Amygdala (tissue), 56 donors: ENCODE measurements around the gene RECK.
"Not testable (repeated sequence)": the region's sequence is repeated elsewhere in the genome, so short reads cannot be mapped to it uniquely, and the experiment has no call there.

Experiments
- DNase-seq, 56 donors: peaks; one replicate each; lab custom pipeline; 2025; lab: John Stamatoyannopoulos, UW

RECK gene

GRCh38 chr9:36150574-36151315 lies 114.0 kb downstream of the RECK start:
- peak in 12 of 56 donors; percentile 11 to 38 (median 21) for DNase-seq

DNA sequence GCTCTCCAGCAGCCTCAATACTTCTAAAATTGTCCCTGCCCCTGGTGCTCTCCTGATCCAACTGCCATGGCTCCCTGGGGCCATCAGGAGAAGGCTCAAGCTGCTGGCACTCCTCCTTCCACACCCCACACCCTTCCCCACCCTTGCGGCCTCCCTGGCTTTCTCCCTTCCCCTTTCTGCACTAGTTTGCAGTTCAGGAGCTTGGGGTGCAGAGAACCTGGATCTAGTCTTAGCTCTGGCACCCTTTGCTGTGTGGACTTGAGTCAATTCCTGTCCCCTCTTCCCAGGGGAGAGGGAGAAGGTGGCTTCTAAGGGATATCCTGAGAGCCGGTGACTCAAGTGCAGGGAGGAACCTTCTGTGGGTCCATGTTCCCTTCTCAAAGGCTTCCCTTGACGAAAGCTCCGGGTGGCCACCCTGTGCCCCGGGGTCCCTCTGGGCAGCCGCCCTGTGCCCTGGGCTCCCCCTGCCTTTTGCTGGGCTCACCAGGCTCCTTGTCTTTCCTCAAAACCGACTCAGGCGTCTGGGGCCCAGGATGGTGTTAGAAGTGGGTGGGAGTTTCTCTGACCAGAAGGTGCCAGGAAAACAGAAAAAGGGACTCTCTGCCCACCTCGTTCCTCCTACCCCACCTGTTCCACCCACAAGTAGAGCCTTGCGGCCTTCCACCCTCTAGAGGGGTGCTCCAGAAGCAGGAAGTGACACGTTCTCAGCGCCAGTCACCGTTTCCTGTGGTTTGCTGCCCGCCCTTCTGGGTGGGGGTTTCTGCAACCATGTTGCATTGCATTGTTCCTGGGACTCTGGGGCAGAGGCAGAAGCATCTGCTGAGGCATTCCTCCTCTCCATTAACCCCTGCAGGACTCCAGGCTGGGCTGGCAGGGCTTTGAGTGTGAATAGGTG lies 114.8 kb downstream of the RECK start:
- peak in 4 of 56 donors; percentile 16 to 32 (median 24) for DNase-seq

DNA sequence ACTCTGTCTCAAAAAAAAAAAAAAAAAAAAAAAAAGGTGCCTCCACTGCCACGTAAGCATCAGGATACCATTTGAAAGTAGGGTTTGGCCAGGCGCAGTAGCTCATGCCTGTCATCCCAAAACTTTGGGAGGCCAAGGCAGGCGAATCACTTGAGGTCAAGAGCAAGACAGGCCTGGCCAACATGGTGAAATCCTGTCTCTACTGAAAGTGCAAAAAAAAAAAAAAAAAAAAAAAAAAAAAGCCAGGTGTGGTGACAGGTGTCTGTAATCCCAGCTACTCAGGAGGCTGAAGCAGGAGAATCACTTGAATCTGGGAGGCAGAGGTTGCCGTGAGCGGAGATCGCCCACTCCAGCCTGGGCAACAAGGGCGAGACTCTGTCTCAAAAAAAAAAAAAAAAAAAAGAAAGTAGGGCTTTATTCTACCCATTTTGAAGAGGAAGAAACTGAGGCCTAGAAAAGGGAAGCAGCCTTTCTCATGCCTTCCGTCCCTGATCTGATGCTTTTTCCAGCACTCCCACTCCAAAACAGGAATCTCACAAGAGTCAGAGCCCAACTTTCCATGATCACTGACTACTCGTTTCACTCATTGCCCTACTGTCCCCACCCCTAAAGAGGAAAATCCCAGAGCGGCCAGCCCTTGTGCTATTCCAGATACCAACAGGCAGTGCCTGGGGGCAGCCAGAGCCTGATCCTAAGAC lies 116.2 kb downstream of the RECK start:
- DNase-seq, result no peak

DNA sequence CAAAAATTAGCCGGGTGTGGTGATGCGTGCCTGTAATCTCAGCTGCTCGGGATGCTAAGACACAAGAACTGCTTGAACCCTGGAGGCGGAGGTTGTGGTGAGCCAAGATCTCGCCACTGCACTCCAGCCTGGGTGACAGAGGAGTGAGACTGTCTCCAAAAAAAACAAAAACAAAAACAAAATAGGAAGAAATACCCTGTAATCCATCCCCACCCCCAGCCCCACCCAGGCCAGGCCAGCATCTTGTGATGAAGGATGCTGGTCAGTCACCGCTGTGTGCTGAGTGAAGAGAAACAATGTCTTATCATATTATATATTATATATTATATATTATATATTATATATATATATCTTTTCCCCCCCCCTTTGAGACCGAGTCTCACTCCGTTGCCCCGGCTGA lies 117.0 kb downstream of the RECK start:
- no peak for DNase-seq

GRCh38 chr9:36154331-36154952 lies 117.7 kb downstream of the RECK start:
- DNase-seq, result peak in 26 of 56 donors; percentile 13 to 73 (median 38)

GRCh38 chr9:36156116-36156515 lies 119.4 kb downstream of the RECK start:
- no peak for DNase-seq

- DNase-seq, result no peak
Observed at GRCh38 chr9:36158122-36158521, 121.4 kb downstream of the RECK start.

DNA sequence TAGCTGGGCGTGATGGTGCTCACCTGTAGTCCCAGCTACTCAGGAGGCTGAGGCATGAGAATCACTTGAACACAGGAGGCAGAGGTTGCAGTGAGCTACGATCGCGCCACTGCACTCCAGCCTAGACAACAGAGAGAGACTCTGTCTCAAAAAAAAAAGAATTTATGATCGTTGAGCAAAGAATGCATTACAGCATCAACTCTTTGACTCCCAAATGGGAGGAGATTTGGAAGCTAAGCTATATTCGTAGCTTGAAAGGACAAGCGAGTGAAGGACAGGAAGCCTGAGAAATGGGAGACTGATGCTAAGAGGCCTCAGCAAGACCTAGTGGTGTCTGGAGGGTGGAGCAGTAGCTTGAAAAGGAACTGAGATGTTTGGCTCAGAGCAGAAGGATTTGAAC lies 122.2 kb downstream of the RECK start:
- no peak for DNase-seq

- DNase-seq, result not testable (repeated sequence)
Observed at GRCh38 chr9:36159509-36159908, 122.8 kb downstream of the RECK start.

DNA sequence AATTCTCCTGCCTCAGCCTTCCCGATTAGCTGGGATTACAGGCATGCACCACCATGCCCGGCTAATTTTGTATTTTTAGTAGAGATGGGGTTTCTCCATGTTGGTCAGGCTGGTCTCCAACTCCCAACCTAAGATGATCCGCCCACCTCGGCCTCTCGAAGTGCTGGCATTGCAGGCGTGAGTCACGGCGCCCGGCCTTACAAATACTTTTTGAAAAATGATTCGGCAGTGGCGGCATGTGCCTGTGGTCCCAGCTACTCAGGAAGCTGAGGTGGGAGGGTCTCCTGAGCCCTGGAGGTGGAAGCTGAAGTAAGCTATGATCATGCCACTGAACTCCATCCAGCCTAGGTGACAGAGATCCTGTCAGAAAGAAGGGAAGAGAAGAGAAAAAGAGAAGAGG lies 123.4 kb downstream of the RECK start:
- not testable (repeated sequence) for DNase-seq

GRCh38 chr9:36161187-36161586 lies 124.5 kb downstream of the RECK start:
- no peak for DNase-seq

DNA sequence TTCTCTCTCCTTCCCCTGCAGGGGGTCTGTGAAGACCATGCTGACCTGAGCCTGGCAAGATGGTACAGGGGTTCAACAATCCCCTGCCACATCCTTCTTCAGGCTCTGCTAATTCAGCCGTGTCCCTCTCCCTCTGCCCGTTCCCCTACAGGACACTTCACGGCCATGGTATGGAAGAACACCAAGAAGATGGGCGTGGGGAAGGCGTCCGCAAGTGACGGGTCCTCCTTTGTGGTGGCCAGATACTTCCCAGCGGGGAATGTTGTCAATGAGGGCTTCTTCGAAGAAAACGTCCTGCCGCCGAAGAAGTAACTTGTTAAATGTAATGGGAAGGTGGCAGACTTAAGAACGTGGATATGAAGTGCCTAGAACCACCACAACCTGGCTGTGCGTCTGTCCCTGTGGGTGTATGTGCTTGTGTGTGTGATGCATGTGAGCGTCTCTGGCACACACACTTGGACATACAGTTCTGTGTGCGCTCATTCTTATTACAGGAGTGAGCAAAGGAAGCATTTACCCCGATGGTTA lies 125.6 kb downstream of the RECK start:
- no peak for DNase-seq

- peak in 34 of 56 donors; percentile 11 to 71 (median 53) for DNase-seq
Observed at GRCh38 chr9:36163049-36163785, 126.5 kb downstream of the RECK start.

GRCh38 chr9:36163786-36164170 lies 127.1 kb downstream of the RECK start:
- no peak for DNase-seq

- DNase-seq, result peak in 1 of 56 donors; percentile 43
Observed at GRCh38 chr9:36164372-36164771, 127.7 kb downstream of the RECK start.

DNA sequence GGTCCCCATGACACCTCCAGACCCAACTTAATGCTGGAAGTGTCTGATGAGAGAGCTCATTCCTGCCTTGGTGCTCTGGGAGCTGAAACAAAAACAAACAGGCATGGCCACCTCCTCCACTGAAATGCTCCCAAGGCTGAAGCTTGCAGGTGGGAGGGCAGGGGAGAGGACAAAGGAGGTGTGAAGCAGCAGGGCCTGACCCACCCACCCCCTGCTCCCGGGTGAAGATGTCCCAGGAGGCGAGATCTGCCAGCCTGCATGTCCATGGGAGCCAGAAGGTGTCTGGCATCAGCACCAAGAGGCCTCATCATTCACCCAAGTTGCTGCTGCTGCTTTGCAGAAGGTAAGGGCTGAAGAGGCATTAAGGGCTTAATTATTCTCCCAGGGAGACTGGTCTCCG lies 128.3 kb downstream of the RECK start:
- DNase-seq, result no peak

GRCh38 chr9:36165826-36166167 lies 129.1 kb downstream of the RECK start:
- DNase-seq, result peak in 6 of 56 donors; percentile 44 to 62 (median 50)

DNA sequence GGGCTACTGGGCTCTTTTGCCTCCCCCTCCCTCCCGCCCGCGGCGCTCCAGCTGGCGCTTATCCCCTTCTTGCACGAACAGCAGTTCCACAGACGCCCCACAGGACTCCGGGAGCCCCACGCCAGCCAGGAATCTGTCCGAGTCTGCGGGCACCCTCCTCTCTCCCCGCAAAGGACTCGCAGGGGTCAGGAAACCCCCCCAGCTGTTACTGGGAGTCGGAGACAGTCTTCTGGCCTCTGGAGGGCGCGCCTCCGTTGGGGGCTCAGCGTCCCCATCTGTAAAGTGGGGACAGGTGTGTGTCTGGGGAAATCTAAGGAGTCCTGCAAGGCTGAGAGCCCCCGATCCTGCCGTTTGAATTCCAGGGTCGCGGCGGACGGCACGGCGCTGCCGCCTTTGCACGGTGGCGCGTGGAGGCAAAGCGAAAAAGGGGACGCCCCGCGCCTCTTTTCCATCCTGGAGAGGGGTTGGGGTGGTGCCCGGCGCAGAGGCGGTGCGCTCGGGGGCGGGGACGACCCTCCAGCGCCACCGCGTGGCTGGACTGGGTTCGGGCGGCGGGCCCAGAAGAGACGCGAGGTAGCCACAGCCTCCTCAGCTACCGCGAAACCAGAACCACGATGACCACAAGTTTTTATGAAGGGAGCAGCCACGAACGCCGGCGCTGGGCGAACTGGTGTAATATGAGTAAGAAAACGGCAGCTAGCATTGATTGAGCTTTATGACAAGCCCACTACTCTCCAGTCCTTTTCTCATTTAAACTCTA lies 129.6 kb downstream of the RECK start:
- DNase-seq, result peak in 48 of 56 donors; percentile 26 to 88 (median 68)

DNA sequence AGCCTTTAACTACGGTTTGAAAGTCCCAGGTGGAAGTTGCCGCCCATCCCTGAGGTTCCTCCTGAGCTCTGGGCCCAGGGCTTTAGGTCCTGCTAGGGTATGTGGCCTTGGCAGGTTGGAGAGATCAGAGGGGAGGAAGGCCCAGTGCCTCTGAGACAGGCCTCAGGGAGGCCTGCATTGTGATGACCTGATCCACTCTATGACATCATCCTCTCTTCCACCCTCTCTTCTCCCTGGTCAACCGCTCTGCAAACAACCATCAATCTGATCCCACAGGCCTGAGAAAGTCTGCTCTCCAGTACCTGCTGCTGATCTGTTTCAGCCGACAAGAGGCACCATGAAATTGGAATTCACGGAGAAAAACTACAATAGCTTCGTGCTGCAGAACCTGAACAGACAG lies 132.5 kb downstream of the RECK start, which contains the start of gene CCIN:
Gene CCIN (plus strand): TSS at position 223 of the 400 bp plus-strand sequence. CDS start 115 bp downstream, at position 338.
- no peak for DNase-seq
